CD14-positive monocyte (primary cell): ENCODE measurements around the gene ROBO4. TPM values are rescaled to one million over a fixed set of nuclear protein-coding genes. Genes with fewer than 3 reads are reported as not detected.

Experiments used
- DNase-seq, 3 donors: peaks; one replicate each; pipeline ENCODE4 v3.0.0-alpha.2; 2011 to 2022
- H2AFZ ChIP-seq: 2 replicates; pipeline ENCODE4 v1.6.0; 2012; ENCODE audit warnings: mild to moderate bottlenecking, low read depth, low read length, inconsistent platforms; ENCODE audit not compliant: insufficient read depth, poor library complexity, severe bottlenecking
- H3K27ac ChIP-seq, 2 donors: 1 replicate in 1 of 2; 2 replicates in 1 of 2; pipeline ENCODE4 v1.5.1; 2012 to 2013; ENCODE audit warnings: low read length in 2 of 2, control low read depth in 1 of 2, inconsistent platforms in 1 of 2, low read depth in 1 of 2, mild to moderate bottlenecking in 1 of 2
- H3K27me3 ChIP-seq, 2 donors: one replicate each; pipeline versions ENCODE4 v1.6.0 to v1.6.1; 2011 to 2013; ENCODE audit warnings: low read length in 2 of 2; ENCODE audit not compliant: control insufficient read depth in 2 of 2, insufficient read depth in 2 of 2
- H3K36me3 ChIP-seq, 2 donors: replicated peaks in 1 of 2; 1 replicate in 1 of 2; 2 replicates in 1 of 2; pipeline versions ENCODE4 v1.5.1 to v1.6.1; 2012 to 2013; ENCODE audit warnings: low read length in 2 of 2, control low read depth in 1 of 2, inconsistent platforms in 1 of 2, mild to moderate bottlenecking in 1 of 2; ENCODE audit not compliant: insufficient read depth in 2 of 2, control insufficient read depth in 1 of 2
- H3K4me1 ChIP-seq, 2 donors: 1 replicate in 1 of 2; 2 replicates in 1 of 2; pipeline versions ENCODE4 v1.5.1 to v1.6.1; 2012 to 2013; ENCODE audit warnings: low read length in 2 of 2, control low read depth in 1 of 2, inconsistent platforms in 1 of 2, mild to moderate bottlenecking in 1 of 2, moderate library complexity in 1 of 2; ENCODE audit not compliant: insufficient read depth in 2 of 2, control insufficient read depth in 1 of 2
- H3K4me2 ChIP-seq: replicated peaks from 2 replicates; pipeline ENCODE3; 2012; ENCODE audit warnings: low read length, moderate library complexity, mild to moderate bottlenecking; ENCODE audit not compliant: poor library complexity, severe bottlenecking; ENCODE audit errors: extremely low read depth
- H3K4me3 ChIP-seq, 3 experiments: fragments of 200-600 bp in 1 of 3; sonication (generic) in 1 of 3; replicated peaks in 1 of 3; 1 replicate in 2 of 3; 2 replicates in 1 of 3; pipeline ENCODE4 v1.5.1; 2011 to 2013; ENCODE audit warnings: low read length in 3 of 3, mild to moderate bottlenecking in 3 of 3, control low read depth in 2 of 3, low read depth in 2 of 3, inconsistent platforms in 1 of 3, moderate library complexity in 1 of 3
- H3K79me2 ChIP-seq: 2 replicates; pipeline ENCODE4 v1.6.0; 2012; ENCODE audit warnings: mild to moderate bottlenecking, control low read depth, inconsistent platforms, low read length, moderate library complexity; ENCODE audit not compliant: insufficient read depth
- H3K9ac ChIP-seq: 2 replicates; pipeline ENCODE4 v1.6.0; 2017; ENCODE audit warnings: low read length, mild to moderate bottlenecking; ENCODE audit not compliant: insufficient read depth, poor library complexity, severe bottlenecking
- H3K9me3 ChIP-seq, 2 donors: replicated peaks in 1 of 2; 1 replicate in 1 of 2; 2 replicates in 1 of 2; pipeline versions ENCODE4 v1.5.1 to v1.6.1; 2012 to 2013; ENCODE audit warnings: low read length in 2 of 2, control low read depth in 1 of 2; ENCODE audit not compliant: control insufficient read depth in 1 of 2, insufficient read depth in 1 of 2
- H4K20me1 ChIP-seq: 2 replicates; pipeline ENCODE4 v1.6.0; 2012; ENCODE audit warnings: mild to moderate bottlenecking, low read length, control low read depth, moderate library complexity; ENCODE audit not compliant: insufficient read depth
- H3K27ac Mint-ChIP-seq, 7 donors: one replicate each; pipeline ENCODE4 v1.8.0; 2020; ENCODE audit warnings: mild to moderate bottlenecking in 7 of 7, mixed read lengths in 7 of 7, moderate library complexity in 6 of 7, inconsistent platforms in 2 of 7
- H3K27me3 Mint-ChIP-seq, 3 donors: one replicate each; pipeline ENCODE4 v1.8.0; 2021 to 2022; ENCODE audit warnings: low read depth in 3 of 3, mild to moderate bottlenecking in 3 of 3, mixed read lengths in 3 of 3, moderate library complexity in 3 of 3, inconsistent platforms in 1 of 3
- H3K36me3 Mint-ChIP-seq, 2 donors: one replicate each; pipeline ENCODE4 v1.8.0; 2020; ENCODE audit warnings: mixed read lengths in 2 of 2, inconsistent platforms in 1 of 2, mild to moderate bottlenecking in 1 of 2
- H3K4me1 Mint-ChIP-seq: one replicate; pipeline ENCODE4 v1.8.0; 2020; ENCODE audit warnings: mild to moderate bottlenecking, mixed read lengths
- H3K4me3 Mint-ChIP-seq, 2 donors: one replicate each; pipeline ENCODE4 v1.8.0; 2020; ENCODE audit warnings: mild to moderate bottlenecking in 2 of 2, mixed read lengths in 2 of 2, moderate library complexity in 1 of 2
- H3K9me3 Mint-ChIP-seq, 7 donors: one replicate each; pipeline ENCODE4 v1.8.0; 2020 to 2022; ENCODE audit warnings: mixed read lengths in 7 of 7, mild to moderate bottlenecking in 6 of 7, moderate library complexity in 6 of 7, inconsistent platforms in 2 of 7
- WGBS: methylation state at CpG from one replicate; pipeline ENCODE4 v1.1.5; 2013; ENCODE audit warnings: missing lambda C conversion rate; ENCODE audit not compliant: insufficient coverage; 5-methylcytosine and 5-hydroxymethylcytosine counted together
- intact Hi-C, 2 donors: fragments of 100-400 bp; cut with micrococcal nuclease; formaldehyde crosslinking; loops; one replicate each; pipeline versions ENCODE4 v1.15.0 to v1.15.1; 2023
- polyA plus RNA-seq, 3 donors: library from polyadenylated mRNA; depleted of rRNA in 1 of 3; unstranded in 2 of 3; stranded (reverse) in 1 of 3; fragments of 300-500 nt in 2 of 3; fragments of >200 nt in 1 of 3; fragmentation: Illumina TruSeq in 2 of 3; gene quantifications; 1 replicate in 2 of 3; 2 replicates in 1 of 3; pipeline ENCODE4 v1.2.3, GENCODE V29; 2012 to 2021
- TF ChIP-seq, protein P1 (sequence below): fragments of 200-600 bp; IDR thresholded peaks from one replicate; pipeline ENCODE4 v1.8.0; 2022; ENCODE audit warnings: antibody characterized with exemption, mild to moderate bottlenecking

Gene ROBO4
- polyA plus RNA-seq, 3 donors: 0.19 to 0.20 TPM; not detected in 1

DNA sequence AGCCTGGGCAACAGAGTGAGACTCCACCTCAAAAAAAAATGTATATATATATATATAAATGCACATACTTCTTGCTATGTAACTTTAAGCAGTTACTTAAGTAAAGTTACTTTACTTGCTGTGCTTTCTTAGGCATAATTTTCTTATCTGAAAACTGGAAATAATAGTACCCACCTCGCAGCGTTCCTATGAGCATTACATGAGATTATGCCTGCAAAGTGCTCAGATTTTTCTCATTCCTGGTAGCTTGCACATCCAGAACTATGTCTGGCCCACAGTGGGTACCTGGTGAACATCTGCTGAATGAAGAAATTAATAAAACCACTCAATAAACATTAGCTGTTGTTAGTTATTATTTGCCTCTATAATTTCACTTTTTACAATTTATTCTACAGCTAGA is 38.5 kb downstream of the ROBO4 start:
- no peak overlapping the region for H3K27ac ChIP-seq
- H3K27me3 ChIP-seq: peaks cover 39 to 52% of the 10 kb centered on the region in 2 donors
- Mint-ChIP-seq H3K4me1 (peaks cover 4% of the 10 kb centered on the region), H3K9me3 (peaks cover 0 to 12% (median 0%) of the 10 kb centered on the region in 7 donors), H3K27me3 (peaks cover 40 to 48% (median 46%) of the 10 kb centered on the region in 3 donors), H3K36me3 (no peaks in the 10 kb centered on the region), H3K4me3 (no peak overlapping the region), H3K27ac (no peak overlapping the region)
- intact Hi-C loops: no loop called here
- no peaks in the 10 kb centered on the region for H3K4me1 ChIP-seq
- DNase-seq: no peak
- TF ChIP-seq, protein P1, sequence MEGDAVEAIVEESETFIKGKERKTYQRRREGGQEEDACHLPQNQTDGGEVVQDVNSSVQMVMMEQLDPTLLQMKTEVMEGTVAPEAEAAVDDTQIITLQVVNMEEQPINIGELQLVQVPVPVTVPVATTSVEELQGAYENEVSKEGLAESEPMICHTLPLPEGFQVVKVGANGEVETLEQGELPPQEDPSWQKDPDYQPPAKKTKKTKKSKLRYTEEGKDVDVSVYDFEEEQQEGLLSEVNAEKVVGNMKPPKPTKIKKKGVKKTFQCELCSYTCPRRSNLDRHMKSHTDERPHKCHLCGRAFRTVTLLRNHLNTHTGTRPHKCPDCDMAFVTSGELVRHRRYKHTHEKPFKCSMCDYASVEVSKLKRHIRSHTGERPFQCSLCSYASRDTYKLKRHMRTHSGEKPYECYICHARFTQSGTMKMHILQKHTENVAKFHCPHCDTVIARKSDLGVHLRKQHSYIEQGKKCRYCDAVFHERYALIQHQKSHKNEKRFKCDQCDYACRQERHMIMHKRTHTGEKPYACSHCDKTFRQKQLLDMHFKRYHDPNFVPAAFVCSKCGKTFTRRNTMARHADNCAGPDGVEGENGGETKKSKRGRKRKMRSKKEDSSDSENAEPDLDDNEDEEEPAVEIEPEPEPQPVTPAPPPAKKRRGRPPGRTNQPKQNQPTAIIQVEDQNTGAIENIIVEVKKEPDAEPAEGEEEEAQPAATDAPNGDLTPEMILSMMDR: no peak
- H2AFZ ChIP-seq: no peak overlapping the region
- H3K4me2 ChIP-seq: no peak overlapping the region
- no peaks in the 10 kb centered on the region for H3K79me2 ChIP-seq
- H3K36me3 ChIP-seq: no peaks in the 10 kb centered on the region
- 100% methylated on average over 2 of the region's 2 CpGs for WGBS
- no peak overlapping the region for H3K4me3 ChIP-seq
- peaks cover 0 to 20% of the 10 kb centered on the region in 2 donors for H3K9me3 ChIP-seq
- H3K9ac ChIP-seq: no peak overlapping the region
- H4K20me1 ChIP-seq: no peaks in the 10 kb centered on the region

DNA sequence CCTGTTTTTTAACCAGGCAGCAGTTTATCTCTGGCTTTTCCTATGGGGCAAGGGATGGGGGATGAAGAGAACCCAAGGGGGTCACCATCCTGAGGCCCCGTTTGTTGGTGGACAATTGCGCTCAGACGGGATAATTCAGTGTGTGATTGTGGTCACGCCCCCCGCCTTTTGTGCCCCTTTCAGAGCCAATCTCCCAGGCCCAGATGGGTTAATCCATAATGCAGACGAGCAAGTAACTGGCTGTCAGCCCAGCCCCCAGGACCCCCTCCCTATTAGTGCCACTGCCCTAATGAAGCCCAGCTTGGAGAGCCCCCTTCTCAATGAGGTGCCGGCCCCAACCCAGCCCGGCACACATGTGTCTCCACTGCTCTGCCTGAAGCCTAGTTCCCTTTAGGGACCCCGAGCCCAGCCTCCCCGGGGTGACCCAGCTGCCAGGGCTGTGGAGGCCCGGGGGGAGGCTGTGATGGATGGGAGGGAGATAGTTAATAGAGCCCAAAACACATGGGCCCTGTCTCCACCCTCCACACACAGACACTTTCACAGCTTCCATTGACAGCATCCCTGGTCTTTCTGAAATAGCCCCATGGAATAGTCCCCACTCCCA is 51.5 kb downstream of the ROBO4 start:
- H3K27ac ChIP-seq: no peak overlapping the region
- H3K27ac Mint-ChIP-seq: no peak overlapping the region
- no peaks in the 10 kb centered on the region for H3K36me3 ChIP-seq
- H3K27me3 Mint-ChIP-seq: peaks cover 92 to 98% (median 97%) of the 10 kb centered on the region in 3 donors
- 18% methylated on average over 4 of the region's 11 CpGs for WGBS
- no peaks in the 10 kb centered on the region for H3K79me2 ChIP-seq
- H3K4me2 ChIP-seq: no peak overlapping the region
- H3K4me1 Mint-ChIP-seq: peaks cover 7% of the 10 kb centered on the region
- peak overlapping the region in 1 of 2 donors; percentile 68 for H3K4me3 Mint-ChIP-seq
- H3K4me1 ChIP-seq: no peaks in the 10 kb centered on the region
- TF ChIP-seq, protein P1: no peak
- no peaks in the 10 kb centered on the region for H4K20me1 ChIP-seq
- H3K9me3 ChIP-seq: peaks cover 0 to 39% of the 10 kb centered on the region in 2 donors
- peaks cover 0 to 17% (median 0%) of the 10 kb centered on the region in 7 donors for H3K9me3 Mint-ChIP-seq
- peaks cover 95 to 96% of the 10 kb centered on the region in 2 donors for H3K27me3 ChIP-seq
- no peak overlapping the region for H3K4me3 ChIP-seq
- H2AFZ ChIP-seq: no peak overlapping the region
- H3K36me3 Mint-ChIP-seq: no peaks in the 10 kb centered on the region
- DNase-seq: no peak
- H3K9ac ChIP-seq: no peak overlapping the region
- intact Hi-C loops: loop anchor here in 1 of 2 donors (10.0 kb wide), 1 partner anchor 431 kb away; no protein-coding TSS in a partner anchor
